SK-N-SH (cell line): Measurements from ENCODE around the gene LAMTOR2.

Experiments used
- CHD2 ChIP-seq: fragments of 150-350 bp; IDR thresholded peaks from 2 replicates; pipeline ENCODE4 v1.6.1; 2018; ENCODE audit warnings: low read length; ENCODE audit not compliant: partially characterized antibody
- CTCF ChIP-seq: fragments of 200-600 bp; sonication (generic); IDR thresholded peaks from 2 replicates; pipeline ENCODE4 v1.6.1; 2017; ENCODE audit warnings: antibody characterized with exemption, mild to moderate bottlenecking, moderate library complexity
- ELF1 ChIP-seq: IDR thresholded peaks from 2 replicates; pipeline ENCODE4 v1.4.0; 2012
- GATA2 ChIP-seq: sonication (generic); formaldehyde crosslinking; IDR thresholded peaks from 2 replicates; pipeline ENCODE4 v1.5.0; 2020; ENCODE audit warnings: mild to moderate bottlenecking, missing genetic modification reagents
- MAX ChIP-seq: IDR thresholded peaks from 2 replicates; pipeline ENCODE4 v1.4.0; 2012; ENCODE audit warnings: low read depth
- NFIC ChIP-seq: IDR thresholded peaks from 2 replicates; pipeline ENCODE4 v1.4.0; 2012; ENCODE audit warnings: borderline replicate concordance
- PBX3 ChIP-seq: IDR thresholded peaks from 2 replicates; pipeline ENCODE4; 2012
- POLR2AphosphoS5 ChIP-seq: IDR thresholded peaks from 2 replicates; pipeline ENCODE4 v1.6.1; 2012; ENCODE audit warnings: low read depth, low read length
- RAD21 ChIP-seq: IDR thresholded peaks from 2 replicates; pipeline ENCODE4 v1.6.1; 2012; ENCODE audit warnings: mild to moderate bottlenecking, low read length
- SIN3A ChIP-seq: IDR thresholded peaks from 2 replicates; pipeline ENCODE4 v1.6.1; 2012; ENCODE audit warnings: low read depth, mild to moderate bottlenecking, low read length, moderate library complexity, borderline replicate concordance
- TEAD4 ChIP-seq: IDR thresholded peaks from 2 replicates; pipeline ENCODE4 v1.4.0; 2012; ENCODE audit warnings: mild to moderate bottlenecking, borderline replicate concordance; ENCODE audit not compliant: insufficient read depth

DNA sequence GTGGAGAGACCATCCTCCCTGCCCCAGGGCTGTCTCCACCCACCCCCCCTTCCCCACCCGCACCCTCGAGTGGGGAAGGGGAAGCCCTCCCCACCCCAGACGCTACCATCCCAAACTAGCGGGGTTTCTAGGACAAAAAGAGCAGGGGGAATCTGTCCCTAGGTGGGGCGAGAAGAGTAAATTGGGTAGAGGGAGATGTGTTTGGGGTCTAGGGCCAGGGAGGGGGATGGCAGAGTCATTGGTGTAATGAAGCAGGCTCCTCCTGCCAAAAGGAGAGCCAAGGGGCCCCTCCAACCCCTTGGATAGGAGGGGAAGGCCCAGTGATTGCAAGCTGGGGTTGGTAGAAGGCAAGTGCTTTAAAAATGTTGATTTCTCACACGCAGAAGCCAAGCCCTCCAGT is 17.7 kb downstream of the LAMTOR2 start:
- no peak for TF ChIP-seq CTCF
- TF ChIP-seq POLR2AphosphoS5, result no peak
- no peak for TF ChIP-seq TEAD4
- TF ChIP-seq PBX3, result no peak
- TF ChIP-seq SIN3A, result no peak
- TF ChIP-seq RAD21, result no peak
- no peak for TF ChIP-seq CHD2
- TF ChIP-seq MAX, result no peak
- TF ChIP-seq NFIC, result no peak
- TF ChIP-seq GATA2 (CRISPR knock-in tag), result no peak
- TF ChIP-seq ELF1, result no peak
